T1000 (cell line): ENCODE results near the gene RIMBP3B.
"Not testable (repeated sequence)": the region's sequence is repeated elsewhere in the genome, so short reads cannot be mapped to it uniquely, and the experiment has no call there.

Source experiments
- DNase-seq: peaks from one replicate; lab custom pipeline; 2025; ENCODE audit warnings: mixed read lengths; lab: John Stamatoyannopoulos, UW

RIMBP3B gene

DNA sequence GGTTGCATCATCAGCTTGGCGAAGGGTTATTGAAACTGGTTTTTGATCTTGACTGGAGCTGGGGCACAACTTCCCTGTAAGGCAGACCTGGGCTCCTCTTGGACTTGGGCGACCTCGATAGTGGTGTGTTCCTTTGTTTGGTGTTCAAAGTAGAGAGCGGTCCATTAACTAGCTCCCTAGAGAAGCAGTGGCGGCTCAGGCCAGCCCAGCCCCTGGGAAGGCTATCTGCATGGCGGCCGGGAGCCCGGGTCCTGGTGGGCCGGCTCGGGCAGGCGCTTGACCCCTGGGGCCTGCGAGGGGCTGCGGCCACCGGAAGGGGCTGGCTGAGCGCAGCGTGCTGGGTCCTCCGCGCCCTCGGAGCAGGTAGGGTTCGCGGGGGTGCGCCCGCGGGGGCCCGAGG, 32.8 kb downstream of the RIMBP3B start:
- not testable (repeated sequence) for DNase-seq

DNA sequence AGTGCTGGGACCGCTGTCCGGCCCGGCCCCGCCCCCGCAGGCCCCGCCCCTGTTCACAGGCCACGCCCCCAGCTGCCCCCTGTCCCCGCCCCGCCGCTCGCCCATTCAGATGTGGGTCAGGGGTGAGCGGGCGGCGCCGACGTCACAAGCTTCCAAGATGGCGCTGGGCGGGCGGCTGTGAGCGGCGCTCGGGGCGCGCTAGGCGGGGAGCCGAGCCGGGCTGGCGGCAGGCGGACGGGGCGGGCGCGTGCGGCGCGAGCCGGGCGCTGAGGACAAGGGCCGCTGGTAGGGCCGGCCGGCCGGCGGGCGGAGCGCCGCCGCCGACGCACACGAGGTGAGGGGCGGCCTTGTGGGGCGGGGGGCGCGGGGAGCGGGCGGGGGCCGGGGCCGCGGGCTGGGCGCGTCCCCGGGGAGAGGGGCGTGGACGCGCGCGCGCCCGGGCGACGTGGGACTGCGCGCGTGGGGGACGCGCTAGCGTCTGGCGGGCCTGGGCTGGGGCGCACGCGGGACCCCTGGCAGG, 33.7 kb downstream of the RIMBP3B start, which contains the start of gene HIC2:
HIC2 (plus strand) TSS at position 145 of the 520 bp plus-strand sequence. CDS start 25,461 bp downstream, outside the sequence.
- DNase-seq = not testable (repeated sequence)

GRCh38 chr22:21417853-21418252, 34.3 kb downstream of the RIMBP3B start:
- not testable (repeated sequence) for DNase-seq

GRCh38 chr22:21418974-21419638, 35.6 kb downstream of the RIMBP3B start:
- DNase-seq = not testable (repeated sequence)

DNA sequence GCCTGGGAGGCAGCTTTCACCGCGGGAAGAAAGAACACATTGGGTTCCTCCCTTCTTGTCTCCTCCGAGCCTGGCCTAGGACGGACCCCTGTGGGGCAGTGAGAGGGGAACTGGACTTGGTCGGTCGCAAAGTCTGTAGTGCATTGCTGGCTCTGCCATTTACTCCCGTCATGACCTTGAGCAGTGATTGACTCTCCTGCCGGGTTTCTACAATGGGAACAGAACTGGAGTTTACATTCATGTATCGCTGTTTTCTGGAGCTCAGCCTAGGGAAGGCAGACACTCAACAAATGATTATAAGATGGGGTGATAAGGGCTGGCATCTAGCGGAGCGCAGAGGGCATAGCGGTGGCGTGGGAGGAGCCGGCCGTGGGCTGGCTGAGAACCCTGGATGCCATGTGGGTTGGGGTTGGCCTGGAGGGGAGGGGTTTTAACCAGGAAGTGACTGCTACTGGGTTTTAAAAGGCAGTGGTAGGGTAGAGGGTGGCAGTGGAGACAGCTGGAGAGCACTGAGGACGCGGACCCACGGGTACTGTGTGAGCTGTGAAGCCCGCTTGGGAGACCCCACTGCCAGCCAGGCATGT, 36.7 kb downstream of the RIMBP3B start:
- DNase-seq = not testable (repeated sequence)

DNA sequence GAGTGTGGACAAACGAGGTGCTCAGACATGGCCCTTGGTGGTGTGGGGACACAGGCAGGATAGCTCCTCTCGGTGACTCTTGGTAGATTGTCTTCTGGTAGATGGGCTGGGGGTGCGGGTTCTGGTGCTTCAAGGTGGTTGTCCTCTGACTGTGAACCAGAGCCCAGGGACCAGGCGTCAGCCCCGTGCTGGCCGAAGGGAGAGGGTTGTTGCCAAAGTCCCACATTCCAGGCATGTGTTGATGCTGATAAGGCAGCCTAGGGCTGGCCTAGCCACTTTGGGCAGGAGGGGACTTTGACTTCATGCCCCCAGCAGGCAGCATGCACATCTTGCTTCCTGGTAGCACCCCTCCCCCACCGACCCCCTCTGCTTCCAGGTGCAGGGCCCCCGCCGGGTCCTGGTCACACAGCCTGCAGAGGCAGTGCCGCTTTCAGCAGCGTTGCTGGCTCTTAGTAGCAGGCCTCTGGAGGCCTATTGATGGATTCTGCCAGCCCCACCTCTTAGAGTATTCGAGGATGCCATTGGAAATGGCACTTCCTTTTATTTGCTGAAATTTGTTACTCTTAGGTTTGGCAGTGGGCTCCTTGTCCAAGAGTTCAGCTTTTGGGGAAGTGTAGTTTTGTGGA, 40.6 kb downstream of the RIMBP3B start:
- DNase-seq = not testable (repeated sequence)

DNA sequence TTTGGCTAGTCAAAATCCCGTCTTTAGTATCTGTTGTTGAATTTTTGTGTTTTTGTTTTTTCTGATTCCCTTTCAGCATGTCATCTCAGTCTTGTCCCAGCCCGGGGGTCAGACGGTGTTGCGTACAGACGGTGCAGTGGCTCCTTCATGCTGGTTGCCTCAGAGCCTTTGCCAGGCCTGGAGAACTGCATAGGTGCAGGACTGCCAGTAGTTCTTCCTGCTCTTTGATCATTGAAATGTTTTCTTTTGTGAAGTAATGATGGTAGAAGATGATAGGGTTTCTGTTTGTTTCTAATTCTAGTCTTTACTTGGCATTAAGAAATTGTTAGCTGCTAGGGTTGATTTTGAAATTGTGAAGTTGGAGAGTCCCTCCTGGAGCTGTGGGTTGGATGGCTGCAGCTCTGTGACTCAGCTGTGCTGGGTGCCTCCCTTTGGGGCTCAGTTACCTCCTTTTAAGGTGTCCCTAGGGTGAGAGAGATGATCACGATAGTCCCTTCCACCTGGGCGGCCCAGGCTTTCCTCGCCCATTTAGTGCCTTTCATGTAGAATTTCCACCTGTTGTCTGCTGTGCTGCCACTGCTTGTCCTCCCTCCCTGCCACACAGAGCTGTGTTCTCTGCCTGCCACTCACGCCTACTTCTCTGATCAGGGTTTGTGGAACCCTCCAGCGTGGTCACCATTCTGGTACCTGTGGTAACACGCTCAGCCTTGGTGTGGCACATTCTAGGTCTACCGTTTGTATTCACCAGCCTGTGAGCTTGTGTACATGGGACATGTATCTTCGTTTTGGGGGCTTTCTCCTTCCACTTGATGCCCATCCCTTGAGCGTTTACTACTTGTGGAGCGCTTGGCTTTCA, 51.1 kb downstream of the RIMBP3B start:
- DNase-seq = not testable (repeated sequence)

GRCh38 chr22:21435998-21436810, 52.7 kb downstream of the RIMBP3B start:
- DNase-seq = not testable (repeated sequence)

GRCh38 chr22:21438013-21438412, 54.5 kb downstream of the RIMBP3B start:
- DNase-seq = not testable (repeated sequence)
